ENCODE data around the gene SFTPA2. TPM values are rescaled to one million over a fixed set of nuclear protein-coding genes. Genes with fewer than 3 reads are reported as not detected.
"Not testable (repeated sequence)": the region's sequence is repeated elsewhere in the genome, so short reads cannot be mapped to it uniquely, and the experiment has no call there.

Gene SFTPA2
- total RNA-seq, 1 experiment from 2014 or later: not detected

- DNase-seq: peak; percentile 5
- H3K79me2 ChIP-seq (ENCODE audit: low read length); H3K9ac ChIP-seq (ENCODE audit: low read length); H3K4me1 ChIP-seq (ENCODE audit: insufficient read depth, low read length); H3K4me2 ChIP-seq (ENCODE audit: low read length); H3K4me3 ChIP-seq (ENCODE audit: low read length); H2AFZ ChIP-seq (ENCODE audit: low read length); H3K36me3 ChIP-seq (ENCODE audit: low read depth, low read length); CTCF ChIA-PET; H4K20me1 ChIP-seq (ENCODE audit: low read length); BruUV-seq (replicated peaks); H3K27me3 ChIP-seq (ENCODE audit: low read length); H3K9me2 ChIP-seq (replicated peaks; ENCODE audit: low read length); H3K9me3 ChIP-seq (ENCODE audit: low read length); H3F3A ChIP-seq (ENCODE audit: low read length, unreplicated experiment); ATAC-seq; POLR2A ChIA-PET (ENCODE audit: unreplicated experiment); intact Hi-C loops (cut with micrococcal nuclease); H3K27ac ChIP-seq (ENCODE audit: low read length): not testable (repeated sequence)
Measured at GRCh38 chr10:79525049-79525710, 35.0 kb downstream of the SFTPA2 start.

GRCh38 chr10:79523157-79523853 lies 36.9 kb downstream of the SFTPA2 start:
- H2AFZ ChIP-seq (ENCODE audit: low read length); H3K4me3 ChIP-seq (ENCODE audit: low read length); H3K36me3 ChIP-seq (ENCODE audit: low read depth, low read length); H3K27me3 ChIP-seq (ENCODE audit: low read length); BruUV-seq (replicated peaks); POLR2A ChIA-PET (ENCODE audit: unreplicated experiment); H3K9ac ChIP-seq (ENCODE audit: low read length); intact Hi-C loops (cut with micrococcal nuclease); H3K79me2 ChIP-seq (ENCODE audit: low read length); CTCF ChIA-PET; H3K27ac ChIP-seq (ENCODE audit: low read length); H3K9me3 ChIP-seq (ENCODE audit: low read length); H4K20me1 ChIP-seq (ENCODE audit: low read length); H3K4me2 ChIP-seq (ENCODE audit: low read length); H3F3A ChIP-seq (ENCODE audit: low read length, unreplicated experiment); H3K4me1 ChIP-seq (ENCODE audit: insufficient read depth, low read length); H3K9me2 ChIP-seq (replicated peaks; ENCODE audit: low read length): not testable (repeated sequence)
- DNase-seq: peak; percentile 1
- ATAC-seq: peak; percentile 10; the same call in 1 of the 2 replicates

GRCh38 chr10:79522464-79522863 lies 37.7 kb downstream of the SFTPA2 start:
- H3K79me2 ChIP-seq (ENCODE audit: low read length); H3K4me1 ChIP-seq (ENCODE audit: insufficient read depth, low read length); H3K9me2 ChIP-seq (replicated peaks; ENCODE audit: low read length); H3K27me3 ChIP-seq (ENCODE audit: low read length); H3F3A ChIP-seq (ENCODE audit: low read length, unreplicated experiment); POLR2A ChIA-PET (ENCODE audit: unreplicated experiment); intact Hi-C loops (cut with micrococcal nuclease); H3K27ac ChIP-seq (ENCODE audit: low read length); H3K9ac ChIP-seq (ENCODE audit: low read length); CTCF ChIA-PET; H2AFZ ChIP-seq (ENCODE audit: low read length); H4K20me1 ChIP-seq (ENCODE audit: low read length); H3K4me3 ChIP-seq (ENCODE audit: low read length); ATAC-seq; H3K36me3 ChIP-seq (ENCODE audit: low read depth, low read length); H3K4me2 ChIP-seq (ENCODE audit: low read length); H3K9me3 ChIP-seq (ENCODE audit: low read length); BruUV-seq (replicated peaks): not testable (repeated sequence)
- peak; percentile 1 for DNase-seq

- H3K4me2 ChIP-seq (ENCODE audit: low read length); H3K4me3 ChIP-seq (ENCODE audit: low read length); H3K27me3 ChIP-seq (ENCODE audit: low read length); H3K79me2 ChIP-seq (ENCODE audit: low read length); H2AFZ ChIP-seq (ENCODE audit: low read length); H3K9ac ChIP-seq (ENCODE audit: low read length); H3K9me2 ChIP-seq (replicated peaks; ENCODE audit: low read length); H3K27ac ChIP-seq (ENCODE audit: low read length); POLR2A ChIA-PET (ENCODE audit: unreplicated experiment); BruUV-seq (replicated peaks); H4K20me1 ChIP-seq (ENCODE audit: low read length); CTCF ChIA-PET; H3K4me1 ChIP-seq (ENCODE audit: insufficient read depth, low read length); H3K36me3 ChIP-seq (ENCODE audit: low read depth, low read length); ATAC-seq; H3F3A ChIP-seq (ENCODE audit: low read length, unreplicated experiment); H3K9me3 ChIP-seq (ENCODE audit: low read length); intact Hi-C loops (cut with micrococcal nuclease): not testable (repeated sequence)
- DNase-seq: peak; percentile 1
Measured at GRCh38 chr10:79521751-79522150, 38.5 kb downstream of the SFTPA2 start.

GRCh38 chr10:79517567-79517966 lies 42.6 kb downstream of the SFTPA2 start:
- H3K4me3 ChIP-seq (ENCODE audit: low read length); H3F3A ChIP-seq (ENCODE audit: low read length, unreplicated experiment); H3K79me2 ChIP-seq (ENCODE audit: low read length); H3K9me2 ChIP-seq (replicated peaks; ENCODE audit: low read length); H3K27ac ChIP-seq (ENCODE audit: low read length); POLR2A ChIA-PET (ENCODE audit: unreplicated experiment); H3K9me3 ChIP-seq (ENCODE audit: low read length); H3K4me1 ChIP-seq (ENCODE audit: insufficient read depth, low read length); CTCF ChIA-PET; BruUV-seq (replicated peaks); DNase-seq; H4K20me1 ChIP-seq (ENCODE audit: low read length); H3K4me2 ChIP-seq (ENCODE audit: low read length); H3K27me3 ChIP-seq (ENCODE audit: low read length); H3K9ac ChIP-seq (ENCODE audit: low read length); H3K36me3 ChIP-seq (ENCODE audit: low read depth, low read length); H2AFZ ChIP-seq (ENCODE audit: low read length); intact Hi-C loops (cut with micrococcal nuclease): not testable (repeated sequence)
- peak; percentile 54 for ATAC-seq

GRCh38 chr10:79516532-79517205 lies 43.5 kb downstream of the SFTPA2 start:
- H3K27ac ChIP-seq (ENCODE audit: low read length); POLR2A ChIA-PET (ENCODE audit: unreplicated experiment); CTCF ChIA-PET; H3K4me2 ChIP-seq (ENCODE audit: low read length); H3K27me3 ChIP-seq (ENCODE audit: low read length); H3K4me1 ChIP-seq (ENCODE audit: insufficient read depth, low read length); BruUV-seq (replicated peaks); H3F3A ChIP-seq (ENCODE audit: low read length, unreplicated experiment); intact Hi-C loops (cut with micrococcal nuclease); H3K79me2 ChIP-seq (ENCODE audit: low read length); H3K9me3 ChIP-seq (ENCODE audit: low read length); H2AFZ ChIP-seq (ENCODE audit: low read length); H4K20me1 ChIP-seq (ENCODE audit: low read length); H3K9ac ChIP-seq (ENCODE audit: low read length); H3K36me3 ChIP-seq (ENCODE audit: low read depth, low read length); H3K4me3 ChIP-seq (ENCODE audit: low read length); H3K9me2 ChIP-seq (replicated peaks; ENCODE audit: low read length): not testable (repeated sequence)
- ATAC-seq (peak; percentile 41), DNase-seq (peak; percentile 23)
